ENCODE data around the gene SLC5A2.

Gene SLC5A2

DNA sequence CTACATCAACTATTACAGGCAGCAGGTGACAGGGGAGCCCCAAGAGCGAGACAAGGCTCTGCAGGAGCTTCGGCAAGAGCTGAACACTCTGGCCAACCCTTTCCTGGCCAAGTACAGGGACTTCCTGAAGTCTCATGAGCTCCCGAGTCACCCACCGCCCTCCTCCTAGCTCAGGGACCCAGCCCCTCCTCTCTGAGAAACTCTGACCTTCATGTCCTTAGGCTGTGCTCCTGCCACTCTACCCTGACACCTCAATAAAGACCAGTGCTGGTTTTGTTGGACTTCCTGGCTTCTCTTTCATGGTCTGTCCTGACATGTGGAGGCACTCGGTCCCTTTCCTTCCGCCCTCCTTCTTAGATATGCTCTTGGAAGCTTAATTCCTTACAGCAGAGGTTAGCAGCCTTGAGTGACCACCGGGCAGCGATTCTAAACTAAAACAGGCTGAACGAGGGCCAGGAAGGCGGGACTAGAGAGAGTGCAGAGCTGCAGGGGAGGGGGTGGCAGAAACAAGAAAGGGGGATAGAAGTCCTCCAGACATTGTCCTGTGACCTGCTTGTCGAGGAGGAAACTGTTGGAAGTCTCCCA, 45.7 kb downstream of the SLC5A2 start:
- H3K4me3 ChIP-seq (ENCODE audit: low read depth, low read length): no peak overlapping the region
- TF ChIP-seq, protein P1, sequence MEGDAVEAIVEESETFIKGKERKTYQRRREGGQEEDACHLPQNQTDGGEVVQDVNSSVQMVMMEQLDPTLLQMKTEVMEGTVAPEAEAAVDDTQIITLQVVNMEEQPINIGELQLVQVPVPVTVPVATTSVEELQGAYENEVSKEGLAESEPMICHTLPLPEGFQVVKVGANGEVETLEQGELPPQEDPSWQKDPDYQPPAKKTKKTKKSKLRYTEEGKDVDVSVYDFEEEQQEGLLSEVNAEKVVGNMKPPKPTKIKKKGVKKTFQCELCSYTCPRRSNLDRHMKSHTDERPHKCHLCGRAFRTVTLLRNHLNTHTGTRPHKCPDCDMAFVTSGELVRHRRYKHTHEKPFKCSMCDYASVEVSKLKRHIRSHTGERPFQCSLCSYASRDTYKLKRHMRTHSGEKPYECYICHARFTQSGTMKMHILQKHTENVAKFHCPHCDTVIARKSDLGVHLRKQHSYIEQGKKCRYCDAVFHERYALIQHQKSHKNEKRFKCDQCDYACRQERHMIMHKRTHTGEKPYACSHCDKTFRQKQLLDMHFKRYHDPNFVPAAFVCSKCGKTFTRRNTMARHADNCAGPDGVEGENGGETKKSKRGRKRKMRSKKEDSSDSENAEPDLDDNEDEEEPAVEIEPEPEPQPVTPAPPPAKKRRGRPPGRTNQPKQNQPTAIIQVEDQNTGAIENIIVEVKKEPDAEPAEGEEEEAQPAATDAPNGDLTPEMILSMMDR (IDR thresholded peaks at IDR 0.05; ENCODE audit: borderline replicate concordance, insufficient read depth, low read depth, low read length): no peak

DNA sequence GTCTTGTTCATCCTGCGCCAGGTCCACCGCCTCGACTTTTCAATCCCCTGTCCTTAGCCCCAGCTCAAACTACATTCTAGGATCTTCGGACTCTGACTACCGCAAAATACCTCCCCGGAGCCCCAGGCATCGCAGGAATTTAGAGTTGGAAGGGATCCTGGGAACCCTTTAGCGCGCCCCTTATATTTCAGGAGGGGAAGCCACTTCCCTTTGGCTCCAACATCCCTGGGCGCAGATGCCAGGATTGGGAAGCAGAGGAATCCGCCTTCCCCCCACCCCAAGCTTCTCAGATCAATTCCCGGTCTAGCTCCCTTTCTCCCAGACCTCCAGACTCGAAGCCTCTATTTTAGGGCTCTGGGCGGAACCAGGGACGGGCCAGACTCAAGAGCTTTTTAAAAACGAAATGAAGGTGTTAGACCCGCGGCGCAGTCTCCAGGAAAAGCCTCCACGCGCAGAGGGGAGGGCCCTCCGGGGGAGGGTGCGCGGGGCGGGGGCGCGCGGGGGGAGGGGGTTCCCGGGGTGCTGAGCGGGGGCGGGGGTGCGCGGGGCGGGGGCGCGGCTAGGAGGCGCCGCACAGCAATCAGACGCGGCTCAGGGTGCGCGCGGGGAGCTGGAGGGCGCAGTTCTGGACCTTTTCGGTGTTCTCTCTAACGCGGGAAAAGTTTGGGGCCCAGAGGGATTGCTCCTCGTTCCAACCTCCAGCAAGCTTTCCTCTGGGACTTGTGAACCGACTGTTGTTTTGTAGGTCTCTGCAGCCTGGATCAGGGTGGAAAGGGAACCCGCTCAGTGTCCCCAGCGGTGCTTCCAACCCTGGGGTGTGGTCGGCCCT, 46.4 kb downstream of the SLC5A2 start:
- H3K4me3 ChIP-seq (ENCODE audit: low read depth, low read length): no peak overlapping the region
- TF ChIP-seq, protein P1 (IDR thresholded peaks at IDR 0.05; ENCODE audit: borderline replicate concordance, insufficient read depth, low read depth, low read length): no peak

DNA sequence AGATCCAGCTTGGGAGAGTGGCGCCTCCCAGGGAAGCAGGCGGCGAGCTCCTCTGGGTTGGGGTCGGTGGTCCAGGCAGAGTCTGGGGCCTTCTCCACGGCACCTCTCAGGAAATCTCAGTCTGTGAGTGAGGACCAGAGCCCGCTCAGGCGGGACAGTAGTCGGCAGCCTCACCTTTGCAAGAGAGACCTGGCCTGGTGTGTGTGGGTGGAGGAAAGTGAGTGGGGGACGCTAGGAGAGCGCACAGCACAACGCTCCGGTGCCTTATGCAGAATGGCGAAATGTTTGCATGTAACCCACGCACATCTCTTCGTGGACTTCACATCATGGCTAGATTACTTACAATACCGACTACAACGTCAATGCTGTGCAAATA, 47.0 kb downstream of the SLC5A2 start:
- no peak overlapping the region for H3K4me3 ChIP-seq (ENCODE audit: low read depth, low read length)
- TF ChIP-seq, protein P1 (IDR thresholded peaks at IDR 0.05; ENCODE audit: borderline replicate concordance, insufficient read depth, low read depth, low read length): no peak

DNA sequence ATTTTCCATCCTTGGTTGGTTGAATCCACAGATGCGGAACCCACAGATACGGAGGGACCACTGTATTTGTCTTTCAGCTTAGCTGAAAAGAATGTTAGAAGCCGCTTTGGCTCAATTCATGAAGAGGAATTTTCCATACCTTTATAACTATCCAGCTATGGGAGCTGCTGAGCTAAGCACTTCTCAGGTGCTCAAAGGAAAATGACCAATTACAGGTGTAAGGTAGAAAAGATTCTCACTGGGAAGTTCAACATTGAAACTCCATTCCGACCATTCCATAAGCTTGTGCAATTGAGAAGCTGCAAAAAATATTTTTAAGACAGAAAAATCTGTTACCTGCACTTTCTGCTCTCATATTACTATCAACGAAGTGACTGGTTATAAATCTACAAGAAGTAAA, 47.5 kb downstream of the SLC5A2 start:
- no peak overlapping the region for H3K4me3 ChIP-seq (ENCODE audit: low read depth, low read length)
- TF ChIP-seq, protein P1 (IDR thresholded peaks at IDR 0.05; ENCODE audit: borderline replicate concordance, insufficient read depth, low read depth, low read length): no peak

DNA sequence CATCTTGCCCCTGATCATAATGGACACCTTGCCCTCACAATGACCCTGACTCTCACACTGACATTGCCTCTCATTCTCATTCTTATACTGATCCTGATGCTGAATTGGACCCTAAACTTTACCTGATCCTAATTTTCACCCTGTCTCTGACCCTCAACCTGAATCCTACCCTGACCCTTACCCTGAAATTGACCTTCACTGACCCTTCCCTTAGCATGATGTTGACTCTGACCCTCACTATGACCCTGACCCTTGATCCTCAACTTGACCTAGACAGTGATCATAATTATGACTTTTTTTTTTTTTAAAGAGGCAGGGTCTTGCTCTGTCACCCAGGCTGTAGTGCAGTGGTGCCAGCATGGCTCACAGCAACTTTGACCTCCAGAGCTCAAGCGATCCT, 48.2 kb downstream of the SLC5A2 start:
- TF ChIP-seq, protein P1 (IDR thresholded peaks at IDR 0.05; ENCODE audit: borderline replicate concordance, insufficient read depth, low read depth, low read length): no peak
- H3K4me3 ChIP-seq (ENCODE audit: low read depth, low read length): no peak overlapping the region

DNA sequence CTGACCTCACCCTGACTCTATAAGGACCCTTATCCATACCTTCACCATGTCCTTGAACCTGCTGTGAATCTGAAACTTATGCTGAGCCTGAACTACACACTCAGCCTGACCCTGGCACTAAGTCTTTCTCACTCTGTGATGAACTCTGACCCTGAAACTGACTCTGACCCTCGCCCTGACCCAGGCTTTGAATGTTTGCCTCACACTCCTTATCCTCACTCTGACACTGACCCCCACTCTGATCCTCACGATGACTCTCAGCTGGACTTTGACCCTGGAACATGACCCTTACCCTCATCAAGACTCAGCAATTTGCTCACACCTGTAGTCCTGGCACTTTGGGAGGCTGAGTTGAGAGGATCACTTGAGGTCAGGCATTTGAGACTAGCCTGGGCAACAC, 49.2 kb downstream of the SLC5A2 start:
- no peak overlapping the region for H3K4me3 ChIP-seq (ENCODE audit: low read depth, low read length)
- TF ChIP-seq, protein P1 (IDR thresholded peaks at IDR 0.05; ENCODE audit: borderline replicate concordance, insufficient read depth, low read depth, low read length): no peak

DNA sequence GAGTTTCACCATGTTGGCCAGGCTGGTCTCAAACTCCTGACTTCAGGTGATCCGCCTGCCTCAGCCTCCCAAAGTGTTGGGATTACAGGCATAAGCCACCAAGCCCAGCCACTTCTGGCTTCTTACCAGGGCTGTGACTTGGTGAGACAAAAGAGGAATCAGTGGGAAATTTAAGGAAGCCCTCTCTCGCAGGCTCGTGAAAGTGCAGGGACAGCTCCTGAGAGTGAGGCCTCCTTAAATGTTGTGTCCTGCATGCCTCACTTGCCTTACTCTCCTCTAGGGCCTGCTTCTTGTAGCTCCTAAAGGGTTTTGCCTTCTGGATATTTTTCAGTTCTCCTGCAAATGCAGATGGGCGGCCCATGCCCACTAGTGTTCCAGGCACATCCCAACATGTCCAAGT, 50.0 kb downstream of the SLC5A2 start:
- TF ChIP-seq, protein P1 (IDR thresholded peaks at IDR 0.05; ENCODE audit: borderline replicate concordance, insufficient read depth, low read depth, low read length): no peak
- no peak overlapping the region for H3K4me3 ChIP-seq (ENCODE audit: low read depth, low read length)
